Measurements from ENCODE around the gene MYADM.
A peak's percentile ranks its signal among the peaks of the same experiment; 100 is the strongest.

The MYADM gene

GRCh38 chr19:53877361-53877766 lies 9.7 kb downstream of the MYADM start:
- TF ChIP-seq CTCF (IDR thresholded peaks at IDR 0.05), result no peak
- no peak overlapping the region for H3K27ac ChIP-seq

GRCh38 chr19:53878776-53879139 lies 11.1 kb downstream of the MYADM start:
- H3K27ac ChIP-seq, result no peak overlapping the region
- no peak for TF ChIP-seq ZFX (IDR thresholded peaks at IDR 0.05; ENCODE audit: borderline replicate concordance)
- no peak for TF ChIP-seq CTCF (IDR thresholded peaks at IDR 0.05)

GRCh38 chr19:53879140-53880081 lies 11.7 kb downstream of the MYADM start:
- H3K27ac ChIP-seq, result no peak overlapping the region
- TF ChIP-seq CTCF (IDR thresholded peaks at IDR 0.05), result no peak
- TF ChIP-seq ZFX (IDR thresholded peaks at IDR 0.05; ENCODE audit: borderline replicate concordance), result no peak

- TF ChIP-seq CTCF (IDR thresholded peaks at IDR 0.05) (no peak), ZFX (IDR thresholded peaks at IDR 0.05; ENCODE audit: borderline replicate concordance) (no peak)
Observed at GRCh38 chr19:53880711-53881481, 13.2 kb downstream of the MYADM start.

GRCh38 chr19:53881482-53882390 lies 14.1 kb downstream of the MYADM start, which contains the start of gene PRKCG:
Gene PRKCG, plus strand, starts transcription at chr19:53882197. Its CDS starts 298 bp downstream, at chr19:53882495.
- peak within 1 kb of the TSS; percentile 48 for H3K27ac ChIP-seq

More at GRCh38 chr19:53880711-53881481, 13.2 kb downstream of the MYADM start:
- H3K27ac ChIP-seq, result peak overlapping the region; percentile 48

More at GRCh38 chr19:53881482-53882390, 14.1 kb downstream of the MYADM start, which contains the start of gene PRKCG:
- TF ChIP-seq CTCF (IDR thresholded peaks at IDR 0.05) (peak; percentile 42; the same call in 1 of the 2 replicates), ZFX (IDR thresholded peaks at IDR 0.05; ENCODE audit: borderline replicate concordance) (no peak)
